ENCODE data around the gene UBAP2L. TPM values are rescaled to one million over a fixed set of nuclear protein-coding genes. Genes with fewer than 3 reads are reported as not detected.
"Not testable (repeated sequence)": the region's sequence is repeated elsewhere in the genome, so short reads cannot be mapped to it uniquely, and the experiment has no call there.

UBAP2L gene
- total and polyA plus RNA-seq, 2 experiments from 2014 or later: 73.0 to 132 TPM

GRCh38 chr1:154304664-154305337 lies 84.0 kb downstream of the UBAP2L start:
- H3K36me3 ChIP-seq (ENCODE audit: low read depth): no peaks in the 10 kb centered on the region
- TF ChIP-seq EZH2phosphoT487 (IDR thresholded peaks at IDR 0.05; ENCODE audit: insufficient read depth, low read depth) (no peak), EZH2 (IDR thresholded peaks at IDR 0.05; ENCODE audit: insufficient read depth, poor library complexity, severe bottlenecking) (no peak)
- H3F3A ChIP-seq (ENCODE audit: insufficient read depth): peaks cover 28% of the 10 kb centered on the region
- in situ Hi-C loops (cut with MboI): no loop called here
- no peak overlapping the region for H2AFZ ChIP-seq
- no peak overlapping the region for H3K4me3 ChIP-seq
- H3K4me2 ChIP-seq (ENCODE audit: unreplicated experiment): peak overlapping the region; percentile 20
- H3K79me2 ChIP-seq (ENCODE audit: insufficient read depth): no peaks in the 10 kb centered on the region
- peaks cover 30% of the 10 kb centered on the region for H3K4me1 ChIP-seq (ENCODE audit: insufficient read depth)
- 35% methylated on average over 9 of the region's 9 CpGs for WGBS, 2 experiments (ENCODE audit: low coverage in 1 of 2, low lambda C conversion rate in 2 of 2, missing lambda C conversion rate in 2 of 2)
- no peak overlapping the region for H3K27ac ChIP-seq
- no peaks in the 10 kb centered on the region for H3K9me2 ChIP-seq (ENCODE audit: insufficient read depth)
- no peaks in the 10 kb centered on the region for H3K27me3 ChIP-seq (replicated peaks; ENCODE audit: insufficient read depth)
- peak; percentile 74 for DNase-seq
- no peaks in the 10 kb centered on the region for H3K9me3 ChIP-seq (ENCODE audit: low read depth)
- H3K9ac ChIP-seq: no peak overlapping the region
- no peaks in the 10 kb centered on the region for H4K20me1 ChIP-seq (ENCODE audit: insufficient read depth)

GRCh38 chr1:154306151-154306550 lies 85.4 kb downstream of the UBAP2L start:
- Histone ChIP-seq H2AFZ (no peak overlapping the region), H3F3A (ENCODE audit: insufficient read depth) (peaks cover 28% of the 10 kb centered on the region), H3K9ac (no peak overlapping the region), H3K4me2 (ENCODE audit: unreplicated experiment) (peak overlapping the region; percentile 26), H3K36me3 (ENCODE audit: low read depth) (no peaks in the 10 kb centered on the region), H4K20me1 (ENCODE audit: insufficient read depth) (no peaks in the 10 kb centered on the region), H3K79me2 (ENCODE audit: insufficient read depth) (no peaks in the 10 kb centered on the region), H3K27ac (peak overlapping the region; percentile 35; the same call in 1 of the 2 replicates), H3K27me3 (replicated peaks; ENCODE audit: insufficient read depth) (no peaks in the 10 kb centered on the region), H3K4me1 (ENCODE audit: insufficient read depth) (peaks cover 30% of the 10 kb centered on the region), H3K9me3 (ENCODE audit: low read depth) (no peaks in the 10 kb centered on the region), H3K9me2 (ENCODE audit: insufficient read depth) (no peaks in the 10 kb centered on the region), H3K4me3 (no peak overlapping the region)
- no peak for TF ChIP-seq EZH2phosphoT487 (IDR thresholded peaks at IDR 0.05; ENCODE audit: insufficient read depth, low read depth)
- TF ChIP-seq EZH2 (IDR thresholded peaks at IDR 0.05; ENCODE audit: insufficient read depth, poor library complexity, severe bottlenecking): no peak
- 61 to 70% methylated on average over 3 of the region's 3 CpGs for WGBS, 2 experiments (ENCODE audit: low coverage in 1 of 2, low lambda C conversion rate in 2 of 2, missing lambda C conversion rate in 2 of 2)
- in situ Hi-C loops (cut with MboI): no loop called here
- DNase-seq: peak; percentile 82

DNA sequence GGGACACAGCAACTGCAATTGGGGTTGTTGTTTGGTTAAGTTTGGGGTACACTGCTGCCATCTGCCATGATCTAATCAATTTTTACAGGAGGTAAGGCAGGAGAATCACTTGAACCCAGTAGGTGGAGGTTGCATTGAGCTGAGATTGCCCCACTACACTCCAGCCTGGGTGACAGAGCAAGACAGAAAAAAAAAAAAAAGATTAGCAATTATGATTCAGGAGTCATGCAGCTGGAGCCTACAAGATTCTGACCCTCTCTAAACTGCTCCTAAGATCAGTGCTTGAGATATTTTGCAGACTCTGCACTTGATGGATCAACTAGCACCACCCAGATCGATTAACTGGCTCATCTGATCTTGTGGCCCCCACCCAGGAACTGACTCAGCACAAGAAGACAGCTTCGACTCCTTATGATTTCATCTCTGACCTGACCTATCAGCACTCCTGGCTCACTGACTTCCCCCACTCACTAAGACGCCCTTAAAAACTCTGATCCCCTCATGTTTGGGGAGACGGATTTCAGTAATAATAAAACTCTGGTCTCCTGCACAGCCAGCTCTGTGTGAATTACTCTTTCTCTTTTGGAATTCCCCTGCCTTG lies 87.0 kb downstream of the UBAP2L start:
- H3K4me3 ChIP-seq; H3K27ac ChIP-seq; H4K20me1 ChIP-seq (ENCODE audit: insufficient read depth); H3K4me2 ChIP-seq (ENCODE audit: unreplicated experiment); H2AFZ ChIP-seq; H3K9ac ChIP-seq; H3K79me2 ChIP-seq (ENCODE audit: insufficient read depth); in situ Hi-C loops (cut with MboI); H3K36me3 ChIP-seq (ENCODE audit: low read depth); H3K27me3 ChIP-seq (replicated peaks; ENCODE audit: insufficient read depth); H3K9me2 ChIP-seq (ENCODE audit: insufficient read depth); H3K9me3 ChIP-seq (ENCODE audit: low read depth): not testable (repeated sequence)
- 24 to 27% methylated on average over 4 of the region's 4 CpGs for whole genome bisulfite sequencing, 2 experiments (ENCODE audit: low coverage in 1 of 2, low lambda C conversion rate in 2 of 2, missing lambda C conversion rate in 2 of 2)
- peaks cover 30% of the 10 kb centered on the region for H3K4me1 ChIP-seq (ENCODE audit: insufficient read depth)
- peaks cover 28% of the 10 kb centered on the region for H3F3A ChIP-seq (ENCODE audit: insufficient read depth)
- peak; percentile 51 for DNase-seq

DNA sequence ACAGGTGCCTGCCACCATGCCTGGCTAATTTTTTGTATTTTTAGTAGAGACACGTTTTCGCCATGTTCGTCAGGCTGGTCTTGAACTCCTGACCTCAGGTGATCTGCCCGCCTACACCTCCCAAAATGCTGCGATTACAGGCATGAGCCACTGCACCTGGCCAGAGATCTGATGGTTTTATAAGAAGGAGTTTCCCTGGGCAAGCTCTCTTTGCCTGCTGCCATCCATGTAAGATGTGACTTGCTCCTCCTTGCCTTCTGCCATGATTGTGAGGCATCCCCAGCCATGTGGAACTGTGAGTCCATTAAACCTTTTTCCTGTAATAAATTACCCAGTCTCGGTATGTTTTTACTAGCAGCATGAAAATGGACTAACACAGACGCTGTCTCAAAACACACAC lies 88.4 kb downstream of the UBAP2L start:
- DNase-seq; H4K20me1 ChIP-seq (ENCODE audit: insufficient read depth); H3K27me3 ChIP-seq (replicated peaks; ENCODE audit: insufficient read depth); H3K36me3 ChIP-seq (ENCODE audit: low read depth); H3K9ac ChIP-seq; H3K4me3 ChIP-seq; H3K79me2 ChIP-seq (ENCODE audit: insufficient read depth); in situ Hi-C loops (cut with MboI); H3K9me2 ChIP-seq (ENCODE audit: insufficient read depth); H2AFZ ChIP-seq; H3K27ac ChIP-seq; H3K4me2 ChIP-seq (ENCODE audit: unreplicated experiment); H3K9me3 ChIP-seq (ENCODE audit: low read depth): not testable (repeated sequence)
- Histone ChIP-seq H3F3A (ENCODE audit: insufficient read depth) (peaks cover 28% of the 10 kb centered on the region), H3K4me1 (ENCODE audit: insufficient read depth) (peaks cover 30% of the 10 kb centered on the region)
- 50 to 52% methylated on average over 7 of the region's 7 CpGs for WGBS, 2 experiments (ENCODE audit: low coverage in 1 of 2, low lambda C conversion rate in 2 of 2, missing lambda C conversion rate in 2 of 2)

- H3K4me2 ChIP-seq (ENCODE audit: unreplicated experiment); H3K4me3 ChIP-seq; in situ Hi-C loops (cut with MboI): not testable (repeated sequence)
These were observed 91.7 kb downstream of the UBAP2L start for GRCh38 chr1:154312229-154313065.

More at GRCh38 chr1:154312229-154313065, 91.7 kb downstream of the UBAP2L start:
- H3K4me1 ChIP-seq (ENCODE audit: insufficient read depth); H4K20me1 ChIP-seq (ENCODE audit: insufficient read depth); H2AFZ ChIP-seq; DNase-seq; H3K27ac ChIP-seq; H3K79me2 ChIP-seq (ENCODE audit: insufficient read depth); H3K36me3 ChIP-seq (ENCODE audit: low read depth); H3K9me2 ChIP-seq (ENCODE audit: insufficient read depth); H3K9ac ChIP-seq; H3K9me3 ChIP-seq (ENCODE audit: low read depth); H3K27me3 ChIP-seq (replicated peaks; ENCODE audit: insufficient read depth); H3F3A ChIP-seq (ENCODE audit: insufficient read depth): not testable (repeated sequence)
- 61 to 65% methylated on average over 11 to 13 of the region's 13 CpGs for WGBS, 2 experiments (ENCODE audit: low coverage in 1 of 2, low lambda C conversion rate in 2 of 2, missing lambda C conversion rate in 2 of 2)
